ENCODE measurements around the gene SRGN. TPM values are rescaled to one million over a fixed set of nuclear protein-coding genes. Genes with fewer than 3 reads are reported as not detected.

The SRGN gene
- total and polyA plus RNA-seq, 2 of the 8 experiments (the other 6 are each of a cell fraction or from before 2014, with no cell fraction given) = 0.06 TPM; not detected in 1

DNA sequence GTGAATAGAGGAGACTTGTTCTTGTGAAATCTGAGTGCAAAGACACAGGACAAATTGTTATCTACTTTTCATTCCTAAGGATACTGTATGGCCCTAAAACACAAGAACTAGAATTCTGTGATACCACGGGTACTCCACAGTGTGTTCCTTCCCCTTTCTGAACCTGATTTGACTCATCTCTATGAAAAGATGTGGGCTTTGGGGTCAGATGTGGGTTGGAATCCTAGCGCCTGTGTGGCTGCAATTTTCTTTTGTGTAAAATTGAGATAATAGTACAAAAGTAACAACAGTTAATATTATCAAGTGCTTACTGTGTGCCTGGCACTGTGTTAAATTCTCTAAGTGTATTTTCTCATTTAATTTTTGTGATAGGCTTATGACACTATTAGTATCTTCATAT, 8.1 kb downstream of the SRGN start (continued):
- TF ChIP-seq KDM1A (IDR thresholded peaks at IDR 0.05; ENCODE audit: borderline replicate concordance, low read length) (no peak), BACH1 (IDR thresholded peaks at IDR 0.05; ENCODE audit: low read length) (no peak), SP4 (IDR thresholded peaks at IDR 0.05; ENCODE audit: low read length) (no peak), YY1 (IDR thresholded peaks at IDR 0.05; ENCODE audit: low read depth, low read length) (no peak), TAF7 (optimal IDR thresholded peaks at IDR 0.05; ENCODE audit: borderline replicate concordance, low read depth, low read length) (no peak), NANOG (IDR thresholded peaks at IDR 0.05; ENCODE audit: insufficient read depth, low read depth, low read length, poor library complexity, severe bottlenecking) (no peak)
